EH (cell line): Measurements from ENCODE around the gene EYS.
"Not testable (repeated sequence)": the region's sequence is repeated elsewhere in the genome, so short reads cannot be mapped to it uniquely, and the experiment has no call there.

Experiments used
- DNase-seq: peaks from one replicate; pipeline ENCODE4 v3.0.0-alpha.2; 2015; ENCODE audit warnings: low read depth

EYS gene

GRCh38 chr6:64037427-64037826 is 1669.6 kb downstream of the EYS start:
- DNase-seq, result no peak

GRCh38 chr6:64034910-64035655 is 1671.9 kb downstream of the EYS start:
- DNase-seq, result no peak

GRCh38 chr6:64034291-64034690 is 1672.7 kb downstream of the EYS start:
- DNase-seq, result no peak

GRCh38 chr6:64030950-64031618 is 1675.9 kb downstream of the EYS start:
- not testable (repeated sequence) for DNase-seq

- no peak for DNase-seq
Measured at GRCh38 chr6:64023693-64024092, 1683.3 kb downstream of the EYS start.

GRCh38 chr6:64014595-64014994 is 1692.4 kb downstream of the EYS start:
- no peak for DNase-seq

- no peak for DNase-seq
Measured at GRCh38 chr6:64013011-64013410, 1694.0 kb downstream of the EYS start.

GRCh38 chr6:64012351-64013001 is 1694.5 kb downstream of the EYS start:
- DNase-seq, result no peak

- no peak for DNase-seq
Measured at GRCh38 chr6:64010666-64011065, 1696.4 kb downstream of the EYS start.

GRCh38 chr6:64010010-64010409 is 1697.0 kb downstream of the EYS start:
- DNase-seq, result no peak

GRCh38 chr6:64006246-64006645 is 1700.8 kb downstream of the EYS start:
- DNase-seq, result no peak

GRCh38 chr6:64000818-64001491 is 1706.1 kb downstream of the EYS start:
- no peak for DNase-seq

GRCh38 chr6:63999613-64000012 is 1707.4 kb downstream of the EYS start:
- no peak for DNase-seq

- no peak for DNase-seq
Measured at GRCh38 chr6:63998991-63999390, 1708.0 kb downstream of the EYS start.

- no peak for DNase-seq
Measured at GRCh38 chr6:63997734-63998133, 1709.3 kb downstream of the EYS start.

- no peak for DNase-seq
Measured at GRCh38 chr6:63997221-63997620, 1709.8 kb downstream of the EYS start.

- DNase-seq, result no peak
Measured at GRCh38 chr6:63985223-63985622, 1721.8 kb downstream of the EYS start.

GRCh38 chr6:63975699-63976098 is 1731.3 kb downstream of the EYS start:
- DNase-seq, result no peak

GRCh38 chr6:63968650-63969049 is 1738.4 kb downstream of the EYS start:
- DNase-seq, result no peak

- no peak for DNase-seq
Measured at GRCh38 chr6:63964366-63964765, 1742.7 kb downstream of the EYS start.

- no peak for DNase-seq
Measured at GRCh38 chr6:63963769-63964315, 1743.2 kb downstream of the EYS start.

- not testable (repeated sequence) for DNase-seq
Measured at GRCh38 chr6:63953336-63954021, 1753.5 kb downstream of the EYS start.
